ENCODE measurements around the gene MAGEC2. TPM values are rescaled to one million over a fixed set of nuclear protein-coding genes. Genes with fewer than 3 reads are reported as not detected.

The MAGEC2 gene
- 70.0 and 79.0 TPM in 2 replicates for total RNA-seq (2014; rRNA removed; shearing (Covaris generic))

- DNase-seq (ENCODE audit: low read depth): peak; percentile 67
These were observed at the start of gene MAGEC2 for GRCh38 chrX:142204522-142205433. TSS of gene MAGEC2 (minus strand) at chrX:142205290. CDS start at chrX:142203987, 1,303 bp downstream.

- no peak for DNase-seq (ENCODE audit: low read depth)
These were observed 46.6 kb upstream of the MAGEC2 start for GRCh38 chrX:142251680-142252079.

- DNase-seq (ENCODE audit: low read depth): no peak
These were observed 46.1 kb upstream of the MAGEC2 start for GRCh38 chrX:142251202-142251601.

- DNase-seq (ENCODE audit: low read depth): no peak
These were observed 45.4 kb upstream of the MAGEC2 start for GRCh38 chrX:142250502-142250901.

- DNase-seq (ENCODE audit: low read depth): no peak
These were observed 44.6 kb upstream of the MAGEC2 start for GRCh38 chrX:142249721-142250120.

- no peak for DNase-seq (ENCODE audit: low read depth)
These were observed 39.5 kb upstream of the MAGEC2 start for GRCh38 chrX:142244568-142244967.

GRCh38 chrX:142238536-142238935 lies 33.4 kb upstream of the MAGEC2 start:
- DNase-seq (ENCODE audit: low read depth): no peak

- DNase-seq (ENCODE audit: low read depth): no peak
These were observed 28.3 kb upstream of the MAGEC2 start for GRCh38 chrX:142233400-142233799.

GRCh38 chrX:142214081-142214480 lies 9.0 kb upstream of the MAGEC2 start:
- no peak for DNase-seq (ENCODE audit: low read depth)

GRCh38 chrX:142201113-142201512 lies 4.0 kb downstream of the MAGEC2 start:
- DNase-seq (ENCODE audit: low read depth): no peak

- no peak for DNase-seq (ENCODE audit: low read depth)
These were observed 19.0 kb downstream of the MAGEC2 start for GRCh38 chrX:142186103-142186502.

GRCh38 chrX:142184756-142185602 lies 20.1 kb downstream of the MAGEC2 start:
- no peak for DNase-seq (ENCODE audit: low read depth)

- DNase-seq (ENCODE audit: low read depth): no peak
These were observed 48.5 kb downstream of the MAGEC2 start for GRCh38 chrX:142156567-142156966.

All from Daoy (cell line).